PC-9 (cell line): ENCODE measurements around the gene OR5P2.
"Not testable (repeated sequence)": the region's sequence is repeated elsewhere in the genome, so short reads cannot be mapped to it uniquely, and the experiment has no call there.

ENCODE experiments used
- CTCF ChIP-seq: fragments of 200-600 bp; sonication (generic); conservative IDR thresholded peaks from 2 replicates; pipeline ENCODE4 v1.6.1; 2017; ENCODE audit warnings: mixed run types, antibody characterized with exemption, mild to moderate bottlenecking, moderate library complexity
- EZH2 ChIP-seq: fragments of 200-600 bp; sonication (generic); IDR thresholded peaks from 2 replicates; pipeline ENCODE4 v1.8.0; 2017; ENCODE audit warnings: antibody characterized with exemption, low read depth

- not testable (repeated sequence) for TF ChIP-seq CTCF, EZH2
Observed at GRCh38 chr11:7764301-7764700, 32.4 kb downstream of the OR5P2 start.
